ENCODE data around the gene NR1D1.

Gene NR1D1

GRCh38 chr17:40059729-40060475 lies 40.5 kb downstream of the NR1D1 start:
- TF ChIP-seq REST (IDR thresholded peaks at IDR 0.05; ENCODE audit: insufficient read depth in 1 of 2, low read depth in 2 of 2, low read length in 2 of 2) (no peak), FOXP2 (optimal IDR thresholded peaks at IDR 0.05; ENCODE audit: borderline replicate concordance, extremely low read depth, extremely low read length, insufficient read depth) (no peak), POLR2AphosphoS5 (IDR thresholded peaks at IDR 0.05; ENCODE audit: low read depth, low read length) (no peak), SIN3A (IDR thresholded peaks at IDR 0.05; ENCODE audit: borderline replicate concordance, insufficient read depth, low read length) (no peak), TAF1 (IDR thresholded peaks at IDR 0.05; ENCODE audit: borderline replicate concordance, insufficient read depth, low read length) (no peak)

DNA sequence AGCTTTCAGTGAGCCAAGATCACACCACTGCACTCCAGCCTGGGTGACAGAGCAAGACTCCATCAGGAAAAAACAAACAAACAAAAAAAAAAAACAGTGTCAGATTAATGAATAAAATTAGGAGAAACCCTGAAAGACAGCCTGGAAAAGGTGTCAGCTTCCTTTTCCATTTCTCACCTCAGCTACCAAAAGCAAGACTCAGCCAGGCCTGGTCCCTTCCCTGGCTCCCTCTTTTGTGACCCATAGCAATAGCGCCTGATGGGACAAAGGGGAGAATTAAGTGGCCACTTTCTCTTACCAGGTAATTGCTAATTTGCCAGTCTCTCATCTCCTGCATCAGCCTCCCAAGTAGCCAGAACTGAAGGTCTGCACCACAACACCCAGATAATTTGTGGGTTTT lies 41.5 kb downstream of the NR1D1 start:
- TF ChIP-seq POLR2AphosphoS5 (IDR thresholded peaks at IDR 0.05; ENCODE audit: low read depth, low read length) (no peak), FOXP2 (optimal IDR thresholded peaks at IDR 0.05; ENCODE audit: borderline replicate concordance, extremely low read depth, extremely low read length, insufficient read depth) (no peak), SIN3A (IDR thresholded peaks at IDR 0.05; ENCODE audit: borderline replicate concordance, insufficient read depth, low read length) (no peak), TAF1 (IDR thresholded peaks at IDR 0.05; ENCODE audit: borderline replicate concordance, insufficient read depth, low read length) (no peak), REST (IDR thresholded peaks at IDR 0.05; ENCODE audit: insufficient read depth in 1 of 2, low read depth in 2 of 2, low read length in 2 of 2) (no peak)

DNA sequence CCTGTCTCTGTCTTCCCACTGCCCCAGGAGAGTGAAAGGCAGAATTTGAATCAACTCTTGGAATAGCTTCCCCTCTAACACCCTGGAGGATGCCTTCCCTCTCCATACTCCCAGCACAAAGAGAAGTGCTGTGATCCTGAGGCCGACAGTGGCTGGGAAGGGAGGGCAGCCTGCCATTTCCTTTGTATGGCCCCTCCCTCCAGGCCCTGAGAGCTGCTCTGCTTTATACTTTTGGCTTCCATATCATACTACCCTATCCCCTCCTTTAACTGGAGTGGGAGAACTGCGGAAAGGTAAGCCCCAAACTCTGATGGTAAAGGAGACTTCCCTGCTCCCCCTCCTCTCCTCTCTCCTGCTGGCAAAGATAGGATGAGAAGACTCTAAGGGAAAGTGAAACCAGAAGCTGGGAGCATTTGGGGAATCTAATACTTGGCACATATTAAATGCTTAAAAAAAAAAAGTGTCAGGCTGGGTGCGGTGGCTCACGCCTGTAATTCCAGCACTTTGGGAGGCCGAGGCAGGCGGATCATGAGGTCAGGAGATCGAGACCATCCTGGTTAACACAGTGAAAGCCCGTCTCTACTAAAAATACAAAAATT lies 42.1 kb downstream of the NR1D1 start:
- no peak for TF ChIP-seq FOXP2 (optimal IDR thresholded peaks at IDR 0.05; ENCODE audit: borderline replicate concordance, extremely low read depth, extremely low read length, insufficient read depth)
- TF ChIP-seq TAF1 (IDR thresholded peaks at IDR 0.05; ENCODE audit: borderline replicate concordance, insufficient read depth, low read length) = no peak
- no peak for TF ChIP-seq SIN3A (IDR thresholded peaks at IDR 0.05; ENCODE audit: borderline replicate concordance, insufficient read depth, low read length)
- TF ChIP-seq POLR2AphosphoS5 (IDR thresholded peaks at IDR 0.05; ENCODE audit: low read depth, low read length) = no peak
- TF ChIP-seq REST (IDR thresholded peaks at IDR 0.05; ENCODE audit: insufficient read depth in 1 of 2, low read depth in 2 of 2, low read length in 2 of 2) = no peak

- TF ChIP-seq POLR2AphosphoS5 (IDR thresholded peaks at IDR 0.05; ENCODE audit: low read depth, low read length) (no peak), REST (IDR thresholded peaks at IDR 0.05; ENCODE audit: insufficient read depth in 1 of 2, low read depth in 2 of 2, low read length in 2 of 2) (no peak), SIN3A (IDR thresholded peaks at IDR 0.05; ENCODE audit: borderline replicate concordance, insufficient read depth, low read length) (no peak), FOXP2 (optimal IDR thresholded peaks at IDR 0.05; ENCODE audit: borderline replicate concordance, extremely low read depth, extremely low read length, insufficient read depth) (no peak), TAF1 (IDR thresholded peaks at IDR 0.05; ENCODE audit: borderline replicate concordance, insufficient read depth, low read length) (no peak)
Observed at GRCh38 chr17:40056379-40057015, 43.9 kb downstream of the NR1D1 start.

Measured in PFSK-1 (cell line).